ENCODE results near the gene UBE3C.
A peak's percentile ranks its signal among the peaks of the same experiment; 100 is the strongest.
"Not testable (repeated sequence)": the region's sequence is repeated elsewhere in the genome, so short reads cannot be mapped to it uniquely, and the experiment has no call there.

Gene UBE3C

DNA sequence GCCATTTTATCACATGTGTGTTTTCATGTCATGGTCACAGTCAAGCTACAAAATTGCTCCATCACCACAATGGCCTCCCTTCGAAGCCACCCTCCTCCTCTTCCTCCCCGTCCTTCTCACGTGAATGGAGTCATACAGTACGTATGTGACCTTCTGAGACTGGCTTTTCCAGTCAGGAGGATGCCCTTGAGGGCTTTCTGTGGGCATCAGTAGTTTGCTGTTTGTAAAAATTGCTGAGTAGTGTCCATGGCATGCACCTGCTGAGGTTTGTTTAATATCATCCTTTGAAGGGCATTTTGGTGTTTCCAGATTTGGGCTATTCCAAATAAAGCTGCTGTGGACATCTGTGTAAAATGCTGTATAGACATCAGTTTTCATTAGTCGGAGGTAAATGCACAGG, 5.9 kb upstream of the UBE3C start:
- DNase-seq: no peak

DNA sequence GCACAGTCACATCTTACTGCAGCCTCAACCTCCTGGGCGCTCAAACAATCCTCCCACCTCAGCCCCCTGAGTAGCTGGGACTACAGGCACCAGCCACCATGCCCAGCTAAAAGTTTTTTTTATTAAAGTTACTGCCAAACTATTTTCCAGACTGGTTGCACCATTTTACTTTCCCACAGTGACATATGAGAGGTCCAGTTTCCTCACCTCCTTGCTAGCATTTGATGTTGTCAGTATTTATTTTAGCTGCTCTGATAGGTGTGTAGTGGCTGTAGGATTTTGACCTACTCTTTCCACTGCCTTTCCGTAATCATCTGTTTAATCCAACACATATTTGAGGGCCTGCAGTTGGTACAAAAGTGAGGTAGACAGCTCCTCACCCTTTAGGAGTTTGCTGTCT, 5.4 kb upstream of the UBE3C start:
- no peak for DNase-seq

DNA sequence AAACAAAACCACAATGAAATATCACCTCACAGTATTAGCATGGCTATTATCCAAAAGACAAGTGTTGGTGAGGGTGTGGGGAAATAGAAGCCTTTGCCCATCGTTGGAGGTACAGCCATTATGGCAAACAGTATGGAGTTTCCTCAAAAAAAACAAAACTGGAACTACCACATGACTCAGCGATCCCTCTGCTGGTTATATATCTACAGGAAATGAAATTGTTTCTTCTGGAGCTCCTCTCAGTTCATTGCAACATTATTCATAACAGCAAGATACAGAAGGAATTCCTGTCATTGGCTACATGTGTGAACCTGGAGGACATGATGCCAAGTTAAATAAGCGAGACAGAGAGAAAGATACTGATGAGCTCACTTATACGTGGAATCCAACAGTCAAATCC, 2.4 kb upstream of the UBE3C start:
- no peak for DNase-seq

DNA sequence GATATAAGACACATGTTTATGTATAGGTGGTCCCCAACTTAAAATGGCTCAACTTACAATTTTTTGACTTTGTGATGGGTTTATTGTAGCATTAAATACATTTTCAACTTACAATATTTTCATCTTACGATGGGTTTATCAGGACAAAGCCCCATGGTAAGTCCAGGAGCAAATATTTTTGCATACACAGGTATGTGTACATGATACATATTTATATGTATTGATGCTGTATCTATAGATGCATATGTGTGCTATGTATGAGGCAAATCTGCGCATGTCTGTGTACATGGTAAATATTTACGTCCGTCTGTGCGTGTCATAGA, 664 bp upstream of the UBE3C start:
- no peak for DNase-seq

DNA sequence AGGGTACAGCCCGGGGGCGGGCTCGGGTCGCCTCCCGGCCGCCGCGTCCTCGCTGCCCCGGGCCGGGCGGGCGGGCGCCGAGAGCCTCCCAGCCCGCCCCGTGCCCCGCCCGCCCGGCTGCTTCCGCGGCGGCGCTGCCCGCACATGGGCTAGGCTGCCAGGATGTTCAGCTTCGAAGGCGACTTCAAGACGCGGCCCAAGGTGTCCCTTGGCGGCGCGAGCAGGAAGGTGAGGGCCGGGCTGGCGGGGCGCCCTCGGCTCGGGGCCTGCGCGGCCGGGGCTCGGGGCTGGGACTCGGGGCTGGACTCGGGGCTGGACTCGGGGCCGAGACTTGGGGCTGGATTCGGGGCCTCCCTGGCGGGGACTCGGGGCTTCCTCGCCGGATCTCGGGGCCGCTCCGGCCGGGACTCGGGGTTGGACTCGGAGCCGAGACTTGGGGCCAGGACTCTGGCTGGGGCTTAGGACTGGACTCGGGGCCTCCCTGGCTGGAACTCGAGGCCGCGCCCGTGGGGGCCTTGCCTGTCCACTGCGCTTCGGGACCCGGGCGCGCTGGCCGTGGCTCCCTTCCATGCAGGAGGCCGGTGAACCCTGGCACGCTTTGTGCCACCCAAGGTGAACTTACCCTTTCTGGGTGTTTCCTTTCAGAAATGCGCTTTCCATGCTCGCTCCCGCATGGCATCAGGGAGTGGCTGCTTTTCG, 534 bp downstream of the UBE3C start:
- peak; percentile 59 for DNase-seq

DNA sequence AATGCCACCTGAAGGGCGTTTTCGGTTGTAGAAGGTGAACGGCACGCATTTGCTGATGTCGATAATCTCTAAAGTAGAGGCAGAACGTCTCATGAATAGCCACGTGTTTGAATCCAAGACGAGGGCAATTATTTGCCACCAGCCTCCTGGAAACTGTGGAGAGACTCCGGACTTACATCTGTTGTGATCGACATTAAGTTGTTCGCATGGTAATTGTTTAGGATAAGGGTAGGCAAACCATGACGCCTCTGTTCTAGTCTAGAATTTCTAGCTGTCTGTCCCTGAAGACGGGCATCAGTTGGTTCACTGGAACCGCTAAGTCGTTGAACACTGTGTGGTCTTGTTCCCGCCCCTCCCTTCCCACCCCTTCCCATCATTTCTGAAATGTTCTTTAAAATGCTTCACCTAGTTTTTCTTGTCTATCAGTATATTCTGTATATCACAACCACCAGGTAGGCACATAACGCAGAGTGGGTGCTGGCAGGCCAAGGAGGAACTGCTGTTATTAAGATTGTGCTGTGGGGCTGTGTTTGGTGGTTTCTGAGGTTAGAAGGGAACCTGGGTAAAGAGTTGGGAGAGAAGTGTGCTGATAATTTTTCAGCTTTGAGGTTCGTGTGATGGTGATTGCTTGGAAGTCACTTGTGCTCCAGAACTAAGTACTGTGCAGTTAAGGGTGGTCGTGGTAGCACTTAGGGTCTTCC, 1.2 kb downstream of the UBE3C start:
- no peak for DNase-seq

DNA sequence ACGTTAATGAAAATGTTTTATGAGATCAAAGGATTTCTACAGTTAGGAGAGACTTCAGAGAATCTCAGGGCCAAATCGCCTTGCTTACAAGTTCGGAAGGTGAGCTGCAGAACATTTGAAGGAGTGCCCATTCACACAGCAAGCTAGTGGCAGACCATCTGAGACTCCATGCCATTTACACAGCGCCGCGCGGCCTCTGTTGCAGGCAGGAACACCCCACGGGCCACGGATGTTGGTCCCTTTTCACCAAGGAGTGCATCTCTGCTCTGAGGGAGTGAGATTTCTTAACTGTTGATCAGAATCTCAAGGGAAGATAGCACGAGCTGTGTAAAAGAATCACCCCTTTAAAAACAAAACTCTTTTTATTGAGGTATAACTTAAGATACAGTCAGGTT, 1.8 kb downstream of the UBE3C start:
- no peak for DNase-seq

DNA sequence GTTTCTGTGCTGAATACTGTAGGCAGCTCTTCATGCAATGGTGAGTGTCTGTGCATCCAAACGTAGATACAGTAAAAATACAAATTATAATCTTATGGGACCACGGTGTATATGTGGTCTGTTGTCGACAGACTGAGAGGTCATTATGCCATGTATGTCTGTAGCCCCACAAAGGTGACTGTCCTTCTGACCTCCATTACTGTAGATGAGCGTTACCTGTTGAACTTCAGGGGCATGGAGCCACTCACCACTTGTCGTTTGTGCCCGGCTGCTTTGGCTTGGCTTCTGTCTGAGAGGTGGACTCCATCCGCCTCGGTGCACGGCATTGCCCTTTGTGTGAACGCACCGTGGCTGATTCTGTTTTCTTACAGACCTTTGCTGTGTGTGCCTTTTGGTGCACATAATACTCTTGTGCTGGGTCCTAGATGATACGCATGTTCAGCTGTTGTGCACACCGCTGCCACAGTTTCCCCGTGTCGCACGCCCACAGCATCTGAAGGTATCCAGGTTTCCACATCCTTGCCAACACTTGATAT, 2.9 kb downstream of the UBE3C start:
- DNase-seq: no peak

DNA sequence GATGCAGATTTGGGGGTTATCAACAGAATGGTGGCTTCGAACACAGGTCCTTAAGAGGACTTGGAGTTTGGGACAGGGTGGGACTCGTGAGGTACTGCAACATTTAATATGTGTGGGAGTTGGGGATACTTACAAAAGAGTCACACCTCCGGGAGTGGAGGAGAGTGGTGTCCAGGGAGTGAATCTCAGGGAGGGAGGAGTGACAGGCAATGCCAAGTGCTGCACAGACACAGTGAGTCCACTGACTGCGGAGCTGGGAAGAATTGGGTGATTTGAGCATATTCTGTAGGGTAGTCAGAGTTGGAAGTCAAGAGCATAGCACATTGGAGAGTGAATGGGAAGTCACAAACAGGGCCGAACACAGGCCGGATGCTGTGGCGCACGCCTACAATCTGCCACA, 5.1 kb downstream of the UBE3C start:
- no peak for DNase-seq

DNA sequence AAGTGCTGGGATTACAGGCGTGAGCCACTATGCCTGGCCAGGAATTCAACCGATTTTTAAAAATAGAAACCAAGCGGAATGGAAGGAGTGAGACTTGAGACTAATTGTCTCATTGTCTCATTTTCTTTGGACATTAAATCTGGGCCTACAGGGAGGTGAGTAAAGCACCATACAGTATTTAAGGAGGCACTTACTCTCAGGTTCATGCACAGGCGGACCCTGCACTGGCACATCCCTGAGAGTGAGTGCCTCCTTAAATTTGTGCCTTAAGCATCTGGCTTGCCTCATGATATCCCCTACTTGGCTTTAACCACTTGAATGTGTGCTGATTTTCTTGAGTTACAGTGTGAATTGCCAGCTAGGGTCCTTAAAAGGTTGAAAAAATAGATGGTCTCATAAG, 10.6 kb downstream of the UBE3C start:
- DNase-seq: no peak

DNA sequence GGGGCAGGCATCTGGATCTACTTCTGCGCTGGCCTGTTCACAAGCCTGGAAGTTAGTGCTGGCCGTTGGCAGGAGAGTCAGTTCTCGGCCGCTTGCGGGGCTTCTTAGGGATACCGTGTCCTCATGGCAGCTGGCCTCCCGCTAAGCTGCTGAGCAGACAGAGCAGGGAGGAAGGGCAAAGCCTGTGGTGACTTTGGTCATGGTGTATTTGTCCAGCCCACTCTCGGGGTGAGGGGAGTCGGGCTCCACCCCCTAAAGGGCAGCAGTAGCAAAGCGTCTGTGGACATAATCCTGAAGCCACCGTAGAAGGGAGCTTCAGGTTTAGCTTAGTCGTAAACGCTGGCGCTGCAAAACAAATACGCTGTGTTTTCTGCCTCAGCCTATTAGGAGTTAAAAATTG, 12.2 kb downstream of the UBE3C start:
- no peak for DNase-seq

DNA sequence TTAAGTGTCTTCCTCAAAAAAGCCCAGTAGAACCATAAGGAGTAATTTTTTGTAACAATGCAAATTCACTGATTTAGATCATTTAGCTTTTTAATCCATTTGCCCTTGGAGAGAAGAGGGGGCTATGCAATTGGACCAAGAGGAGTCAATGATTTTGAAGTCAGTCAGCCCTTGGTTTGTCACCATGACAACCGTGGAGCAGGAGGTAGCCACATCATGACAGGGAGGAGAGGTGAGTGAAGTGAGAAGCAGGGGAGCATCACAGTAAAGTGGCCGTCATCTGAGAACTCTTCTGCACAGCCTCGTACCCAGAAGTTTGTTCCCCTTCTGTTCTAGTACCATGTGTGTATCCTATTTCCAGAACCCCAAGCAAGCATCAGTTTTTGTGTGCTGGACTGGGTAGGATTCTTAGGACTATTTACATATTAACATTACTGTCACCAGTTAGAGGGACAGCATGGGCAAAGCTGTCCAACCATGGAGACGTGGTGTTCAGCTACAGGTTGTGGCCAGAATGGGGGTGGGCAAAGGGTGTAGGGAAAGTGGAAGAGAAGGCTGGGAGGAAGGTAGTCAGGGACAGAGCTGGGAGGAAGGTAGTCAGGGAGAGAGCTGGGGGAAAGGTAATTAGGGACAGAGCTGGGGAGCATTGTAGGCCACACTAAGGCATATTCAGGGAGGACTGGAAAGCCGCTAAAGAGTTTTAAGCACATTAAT, 13.1 kb downstream of the UBE3C start:
- no peak for DNase-seq

DNA sequence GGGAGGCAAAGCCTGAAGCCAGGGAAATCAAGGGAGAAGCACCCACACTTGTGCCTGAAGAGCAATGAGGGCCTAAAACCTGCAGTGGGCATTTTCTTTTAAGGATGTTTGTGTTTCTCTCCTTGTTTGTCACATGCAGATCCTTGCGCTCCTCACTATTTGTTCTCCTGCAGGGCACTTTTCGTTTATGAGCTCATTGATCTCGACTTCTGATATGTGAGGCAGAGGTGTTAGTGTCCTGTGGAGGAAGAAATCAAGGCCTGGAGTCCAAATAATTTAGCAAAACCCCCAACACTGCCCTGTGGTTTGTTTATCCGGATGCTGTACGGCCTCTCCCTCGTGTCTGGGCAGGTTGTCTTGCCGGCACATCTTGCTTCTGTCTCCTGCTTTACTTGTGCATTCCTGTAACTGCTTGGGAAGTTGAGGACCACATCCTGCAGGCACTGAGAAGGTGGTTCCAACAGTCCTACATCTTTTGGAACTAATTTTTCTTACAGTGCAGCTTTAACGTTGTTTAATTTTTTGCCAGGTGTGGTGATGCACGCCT, 13.7 kb downstream of the UBE3C start:
- no peak for DNase-seq

DNA sequence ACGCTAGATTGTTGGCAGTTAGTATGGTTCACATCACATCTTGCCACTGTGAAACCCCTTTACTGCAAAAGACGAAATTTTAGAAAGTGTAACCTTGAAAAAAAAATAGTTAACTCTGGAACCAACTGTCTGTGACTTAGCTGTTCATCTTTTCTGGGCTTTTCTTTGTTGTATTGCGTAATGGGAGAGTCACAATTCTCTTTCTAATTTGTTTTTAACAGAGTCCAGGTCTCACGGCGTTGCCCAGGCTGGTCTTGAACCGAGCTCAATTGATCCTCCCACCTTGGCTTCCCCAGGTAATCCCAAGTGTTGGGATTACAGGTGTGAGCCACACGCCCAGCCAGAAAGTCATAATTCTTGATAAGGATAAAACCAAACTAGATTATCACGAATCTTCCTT, 14.5 kb downstream of the UBE3C start:
- DNase-seq: no peak

DNA sequence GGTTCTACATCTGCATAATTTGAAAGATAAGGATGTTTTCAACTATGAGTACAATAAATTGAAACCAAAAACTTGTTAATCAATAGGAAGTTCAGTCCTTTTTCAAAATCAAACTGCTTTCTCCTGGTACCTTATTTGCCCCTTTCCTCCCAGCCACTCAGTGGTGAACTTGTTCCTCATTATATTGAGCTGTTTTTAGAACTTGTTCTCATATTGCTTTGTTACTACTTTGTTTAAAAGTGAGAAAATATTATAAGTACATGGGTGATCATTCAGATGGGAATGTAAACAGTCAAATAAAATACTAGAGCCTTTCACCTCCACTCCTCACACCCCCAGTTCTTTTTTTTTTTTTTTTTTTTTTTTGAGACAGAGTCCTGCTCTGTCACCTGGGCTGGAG, 17.2 kb downstream of the UBE3C start:
- DNase-seq: no peak

DNA sequence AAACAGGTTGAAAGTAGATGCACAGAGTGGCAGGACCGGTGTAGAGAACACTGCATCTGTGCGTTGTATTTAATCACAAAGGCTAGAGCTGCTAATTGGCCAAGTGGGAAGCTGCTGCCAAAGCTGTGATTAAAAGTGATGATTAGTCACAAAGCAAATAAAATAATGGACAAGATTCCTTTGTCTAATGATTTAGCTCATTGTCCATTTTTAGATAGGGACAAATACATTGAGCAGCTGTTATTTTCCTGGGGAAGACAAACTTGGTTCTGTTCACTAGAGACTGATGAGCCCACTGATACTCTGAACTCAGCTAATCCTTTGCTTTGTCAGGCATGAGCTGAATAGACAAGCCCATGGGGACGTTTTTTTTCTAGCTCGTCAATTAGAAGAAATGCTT, 19.7 kb downstream of the UBE3C start:
- no peak for DNase-seq

DNA sequence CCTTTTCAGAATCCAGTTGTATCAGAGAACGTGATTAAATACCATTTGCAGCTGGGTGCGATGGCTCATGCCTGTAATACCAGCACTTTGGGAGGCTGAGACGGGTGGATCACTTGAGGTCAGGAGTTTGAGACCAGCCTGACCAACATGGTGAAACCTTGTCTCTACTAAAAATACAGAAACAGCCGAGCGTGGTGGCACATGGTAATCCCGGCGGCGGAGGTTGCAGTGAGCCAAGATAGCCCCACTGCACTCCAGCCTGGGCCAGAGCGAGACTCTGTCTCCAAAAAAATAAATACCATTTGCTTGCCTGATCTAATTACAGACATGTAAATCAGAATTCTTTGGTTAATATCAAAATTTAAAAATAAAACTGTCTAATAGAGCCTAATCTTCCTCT, 20.8 kb downstream of the UBE3C start:
- DNase-seq: not testable (repeated sequence)

DNA sequence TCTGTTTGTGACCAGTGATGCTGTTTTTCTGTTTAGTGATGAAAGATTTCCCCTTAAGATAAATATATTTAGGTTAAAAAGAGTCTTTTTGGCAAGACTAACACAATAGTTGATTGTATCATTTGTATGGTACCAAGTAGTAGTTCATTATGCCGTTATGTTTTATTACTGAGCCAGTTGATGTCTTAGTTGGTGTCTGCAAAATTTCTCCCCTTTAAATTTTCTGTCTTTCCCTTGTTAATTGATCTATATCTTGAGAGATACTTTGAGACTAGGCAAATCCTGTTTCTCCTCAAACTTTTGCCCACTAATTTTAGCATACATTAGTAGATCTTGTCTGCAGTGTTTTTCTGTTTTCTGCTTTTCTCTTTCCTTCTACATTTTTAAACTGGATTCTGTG, 21.7 kb downstream of the UBE3C start:
- no peak for DNase-seq

DNA sequence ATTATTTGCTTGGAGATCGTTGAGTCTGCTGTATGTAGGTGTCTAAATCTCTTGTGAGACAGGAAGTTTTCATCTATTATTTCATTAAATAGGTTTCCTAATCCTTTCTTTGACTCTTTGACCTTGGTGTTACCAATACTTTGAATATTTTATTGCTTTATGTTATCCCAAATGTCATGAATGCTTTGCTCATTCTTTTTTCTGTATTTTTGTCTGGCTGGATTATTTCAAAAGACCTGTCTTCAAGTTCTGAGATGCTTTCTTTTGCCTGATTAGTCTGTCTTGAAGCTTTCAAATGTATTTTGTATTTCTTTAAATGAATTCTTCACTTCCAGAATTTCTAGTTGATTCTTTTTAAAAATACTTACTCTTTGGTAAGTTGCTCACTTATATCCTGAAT, 27.3 kb downstream of the UBE3C start:
- no peak for DNase-seq

DNA sequence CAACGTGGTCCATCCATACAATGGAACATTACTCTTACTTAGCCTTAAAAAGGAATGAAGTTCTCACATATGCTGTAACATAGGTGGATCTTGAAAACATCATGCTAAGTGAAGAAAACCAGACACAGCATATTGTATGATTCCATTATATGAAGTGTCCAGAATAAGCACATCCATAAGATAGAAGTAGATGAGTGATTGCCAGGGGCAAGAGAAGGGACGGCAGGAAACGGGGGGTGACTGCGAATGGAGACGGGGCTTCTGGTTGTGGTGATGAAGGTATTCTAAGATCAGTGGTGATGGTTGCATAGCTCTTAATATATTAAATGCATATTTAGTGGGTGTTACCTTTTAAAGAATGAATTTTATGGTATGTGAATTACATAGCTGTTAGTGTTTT, 29.8 kb downstream of the UBE3C start:
- DNase-seq: no peak

DNA sequence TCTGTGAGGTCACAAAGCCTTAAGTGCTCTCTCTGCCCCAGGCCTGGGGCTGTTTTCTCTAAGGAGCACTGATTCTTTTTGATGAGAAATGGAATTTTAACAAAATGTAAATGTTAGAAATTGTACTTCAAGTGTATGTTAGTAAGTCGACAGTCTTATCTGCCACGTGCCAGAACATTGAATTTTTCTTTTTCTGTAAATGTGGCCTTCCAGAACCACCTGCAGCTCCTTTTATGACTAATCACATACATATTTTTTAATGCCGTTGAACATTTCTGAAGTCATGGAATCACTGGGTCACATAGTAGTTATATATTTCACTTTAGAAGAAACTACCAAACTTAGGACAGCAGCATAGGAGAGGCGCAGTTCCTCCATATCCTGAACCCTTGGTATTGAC, 38.0 kb downstream of the UBE3C start:
- DNase-seq: no peak

DNA sequence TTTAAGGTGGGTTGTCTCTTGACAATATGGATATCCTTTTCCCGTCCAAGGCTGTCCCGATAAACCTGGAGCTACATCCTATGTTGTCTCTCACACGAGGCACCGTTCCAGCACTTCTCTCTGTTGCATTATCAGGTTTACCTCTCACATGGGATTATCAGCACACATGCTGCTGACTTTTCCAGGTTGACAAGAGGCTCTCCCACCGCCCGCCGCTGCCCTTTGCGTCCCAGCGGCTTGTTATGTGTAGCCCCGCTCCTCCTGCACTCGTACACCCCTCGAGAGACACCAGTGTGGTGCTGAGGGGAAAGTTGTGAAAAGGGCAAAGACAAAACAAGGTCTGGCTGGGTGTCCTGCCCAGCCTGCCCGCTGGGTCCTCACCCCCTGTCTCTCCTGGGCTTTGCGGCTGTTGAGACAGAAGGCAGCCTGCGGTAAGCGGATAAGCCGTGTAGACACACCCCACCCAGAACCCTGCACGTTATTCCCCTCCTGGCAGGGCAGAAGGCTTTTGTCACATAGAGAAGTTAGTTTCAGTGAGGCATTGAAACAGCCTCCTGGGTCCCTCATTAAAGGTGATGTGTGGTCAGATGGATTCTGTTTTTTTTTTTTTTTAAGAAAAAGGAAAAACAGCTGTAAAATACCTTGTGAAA, 38.7 kb downstream of the UBE3C start:
- no peak for DNase-seq

DNA sequence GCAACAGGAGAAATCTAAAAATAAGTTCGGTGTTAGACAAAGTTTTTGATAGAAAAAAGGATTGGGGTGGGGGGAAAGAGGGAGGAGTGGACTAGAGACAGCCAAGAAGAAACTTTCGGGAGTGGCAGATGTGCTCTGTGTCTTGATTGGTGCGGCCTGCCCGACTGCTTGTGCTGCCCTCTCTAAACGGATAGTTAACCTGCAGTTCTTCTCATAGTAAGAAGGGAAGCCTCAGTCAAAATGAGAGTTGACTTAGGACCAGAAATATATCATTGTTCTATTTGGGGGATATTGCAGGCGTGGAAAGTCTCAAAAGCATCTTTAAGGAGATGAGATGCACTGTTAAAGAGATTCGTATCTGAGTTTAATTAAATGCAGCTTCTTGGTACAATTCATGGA, 39.3 kb downstream of the UBE3C start:
- DNase-seq: no peak
